Left ventricle myocardium superior (tissue), 1 donor: ENCODE data around the gene PARK7. TPM values are rescaled to one million over a fixed set of nuclear protein-coding genes. Genes with fewer than 3 reads are reported as not detected.

Experiments used
- ATAC-seq: fragments of 200-7000 bp; cut with Tn5 transposase; one replicate; pipeline ENCODE4 v1.9.1; 2020; ENCODE audit warnings: mild to moderate bottlenecking, moderate library complexity
- DNase-seq: peaks from one replicate; pipeline ENCODE4 v3.0.0-alpha.2; 2020
- intact Hi-C: fragments of 100-400 bp; cut with micrococcal nuclease; formaldehyde crosslinking; loops from one replicate; pipeline ENCODE4 v1.11.0; 2022
- total RNA-seq: library from RNA; stranded (reverse); fragmentation: NEBNext Ultra II Directional; extraction: Animal tissue kit (Norgen Biotek cat#: 25700); gene quantifications from one replicate; pipeline ENCODE4 v1.2.1, GENCODE V29; 2021
- donor health status: DM: no; HTN: yes; CAD: no; lungs with severe emphysema.

PARK7 gene
- total RNA-seq, 1 donor from 2014 or later = 335 TPM

DNA sequence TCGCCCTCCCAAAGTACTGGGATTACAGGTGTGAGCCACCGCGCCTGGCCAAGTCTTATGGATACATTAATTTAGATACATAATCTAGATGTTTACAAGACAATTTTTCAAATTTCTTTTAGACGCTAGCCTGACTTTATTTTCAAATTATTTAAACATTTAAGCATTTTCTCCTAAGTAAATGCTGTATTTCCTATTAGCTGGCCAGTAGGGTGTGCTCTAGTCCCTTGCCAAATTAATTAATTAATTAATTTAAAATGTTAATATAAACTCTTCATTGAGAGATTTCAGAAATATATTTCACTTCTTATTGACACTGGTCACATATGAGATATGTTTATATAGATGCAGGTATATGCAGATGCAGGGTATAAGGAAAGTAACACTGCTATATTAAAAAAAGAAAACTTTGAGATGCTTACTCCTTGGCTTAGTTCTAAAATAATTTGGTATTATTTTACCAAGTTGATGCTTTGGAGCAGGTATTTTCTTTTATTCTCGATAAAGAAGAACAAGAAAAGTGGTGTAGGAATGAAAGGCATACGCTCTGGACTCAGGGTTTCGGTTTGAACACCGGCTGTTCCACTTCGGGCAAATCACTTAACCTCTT lies 69.8 kb downstream of the PARK7 start:
- ATAC-seq (no peak), DNase-seq (no peak)
- intact Hi-C loops = no loop called here

DNA sequence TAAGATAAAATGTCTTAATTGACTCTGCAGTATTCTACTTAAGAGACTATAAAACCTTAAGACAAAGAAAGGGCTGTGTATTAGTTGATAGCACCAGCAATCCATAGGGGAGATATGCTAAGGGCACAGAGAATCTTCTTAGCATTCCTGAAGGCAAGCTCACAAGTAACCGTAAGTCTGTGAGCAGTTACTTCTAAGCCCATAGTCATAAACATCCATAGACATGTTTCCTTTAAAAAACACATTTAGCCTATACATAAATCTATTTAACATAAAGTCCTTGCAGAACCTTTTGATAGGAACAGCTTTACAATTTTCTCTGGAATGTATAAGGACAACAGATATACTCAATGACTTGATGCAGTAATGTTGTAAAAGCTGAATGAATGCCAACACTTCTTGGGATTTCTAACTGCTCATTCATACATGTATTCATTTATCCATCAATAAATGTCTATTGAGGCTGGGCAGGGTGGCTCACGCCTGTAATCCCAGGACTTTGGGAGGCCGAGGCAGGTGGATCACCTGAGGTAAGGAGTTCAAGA lies 70.9 kb downstream of the PARK7 start:
- no peak for ATAC-seq
- no peak for DNase-seq
- intact Hi-C loops = no loop called here

DNA sequence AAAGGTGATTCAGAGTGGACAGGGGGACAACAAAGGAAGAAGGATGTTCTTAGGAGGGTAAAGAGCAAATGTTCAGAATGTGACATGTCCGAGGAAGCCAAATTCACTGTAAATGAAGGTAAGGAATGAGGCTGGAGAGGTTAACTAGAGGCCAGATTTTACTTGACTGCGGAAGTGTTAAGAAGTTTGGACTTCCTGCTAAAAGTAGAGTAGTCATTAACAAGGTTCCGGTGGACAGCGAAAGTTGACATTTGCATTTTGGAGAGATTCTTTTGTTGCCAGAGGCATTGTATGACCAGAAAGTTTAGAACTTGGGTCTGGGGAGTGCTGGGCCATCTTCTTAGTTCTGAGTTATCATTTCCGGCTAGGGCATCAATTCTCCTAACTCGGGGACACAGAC lies 71.8 kb downstream of the PARK7 start:
- DNase-seq (no peak), ATAC-seq (no peak)
- intact Hi-C loops = no loop called here

Other genes starting within 250 kb of the PARK7 start
- 64.7 TPM for gene VAMP3, start 190.4 kb upstream of the PARK7 start, total RNA-seq
- gene PER3, start 177.4 kb upstream of the PARK7 start, total RNA-seq = 20.4 TPM
- not detected for gene UTS2, start 108.6 kb upstream of the PARK7 start, total RNA-seq
- gene TNFRSF9, start 20.9 kb upstream of the PARK7 start, total RNA-seq = not detected
- gene ERRFI1, start 64.6 kb downstream of the PARK7 start, total RNA-seq = 10.2 TPM